Measurements from ENCODE around the gene SSBP3. TPM values are rescaled to one million over a fixed set of nuclear protein-coding genes. Genes with fewer than 3 reads are reported as not detected.

SSBP3 gene
- total RNA-seq, 3 donors from 2014 or later (not counting 1 experiment from before 2014, with no cell fraction given) = 162 to 224 (median 164) TPM

- no peaks in the 10 kb centered on the region for H3K9me3 ChIP-seq (ENCODE audit: control insufficient read depth, insufficient read depth, low read length)
- Mint-ChIP-seq H3K4me1 (peaks cover 93 to 95% of the 10 kb centered on the region in 2 donors), H3K36me3 (no peaks in the 10 kb centered on the region), H3K27ac (peak overlapping the region; percentile 41 to 66), H3K9me3 (no peaks in the 10 kb centered on the region), H3K27me3 (ENCODE audit: low read depth in 2 of 2) (no peaks in the 10 kb centered on the region), H3K4me3 (peak overlapping the region; percentile 73)
- no peak for DNase-seq
- H3K36me3 ChIP-seq (ENCODE audit: control insufficient read depth, insufficient read depth, low read length) = no peaks in the 10 kb centered on the region
- H3K27me3 ChIP-seq (ENCODE audit: control insufficient read depth, insufficient read depth, low read length) = no peaks in the 10 kb centered on the region
- no peak for TF ChIP-seq CTCF (IDR thresholded peaks at IDR 0.05)
- WGBS (ENCODE audit: insufficient coverage) = 60% methylated on average over 20 of the region's 20 CpGs
- ATAC-seq = peak in 1 of 3 donors; percentile 32
- intact Hi-C loops (cut with micrococcal nuclease) = no loop called here
- H3K4me1 ChIP-seq (ENCODE audit: control insufficient read depth, insufficient read depth, low read length) = peaks cover 68% of the 10 kb centered on the region
- no peak overlapping the region for H3K27ac ChIP-seq (ENCODE audit: low read length)
- no peak overlapping the region for H3K4me3 ChIP-seq (ENCODE audit: low read length)
Measured at GRCh38 chr1:54298284-54299033, 107.7 kb downstream of the SSBP3 start.

GRCh38 chr1:54297596-54298283 lies 108.5 kb downstream of the SSBP3 start:
- peak overlapping the region; percentile 73 for H3K4me3 Mint-ChIP-seq
- intact Hi-C loops (cut with micrococcal nuclease) = no loop called here
- H3K27ac Mint-ChIP-seq = peak overlapping the region; percentile 41 to 66
- H3K36me3 ChIP-seq (ENCODE audit: control insufficient read depth, insufficient read depth, low read length) = no peaks in the 10 kb centered on the region
- H3K27ac ChIP-seq (ENCODE audit: low read length) = no peak overlapping the region
- WGBS (ENCODE audit: insufficient coverage) = 85% methylated on average over 6 of the region's 6 CpGs
- H3K9me3 ChIP-seq (ENCODE audit: control insufficient read depth, insufficient read depth, low read length) = no peaks in the 10 kb centered on the region
- no peak overlapping the region for H3K4me3 ChIP-seq (ENCODE audit: low read length)
- ATAC-seq (no peak), DNase-seq (no peak)
- no peak for TF ChIP-seq CTCF (IDR thresholded peaks at IDR 0.05)
- no peaks in the 10 kb centered on the region for H3K27me3 ChIP-seq (ENCODE audit: control insufficient read depth, insufficient read depth, low read length)
- peaks cover 92 to 95% of the 10 kb centered on the region in 2 donors for H3K4me1 Mint-ChIP-seq
- H3K36me3 Mint-ChIP-seq = no peaks in the 10 kb centered on the region
- no peaks in the 10 kb centered on the region for H3K9me3 Mint-ChIP-seq
- H3K27me3 Mint-ChIP-seq (ENCODE audit: low read depth in 2 of 2) = no peaks in the 10 kb centered on the region
- H3K4me1 ChIP-seq (ENCODE audit: control insufficient read depth, insufficient read depth, low read length) = peaks cover 68% of the 10 kb centered on the region

GRCh38 chr1:54296666-54297065 lies 109.5 kb downstream of the SSBP3 start:
- H3K27ac ChIP-seq (ENCODE audit: low read length) = no peak overlapping the region

More at GRCh38 chr1:54296666-54297065, 109.5 kb downstream of the SSBP3 start:
- intact Hi-C loops (cut with micrococcal nuclease) = no loop called here
- H3K4me1 ChIP-seq (ENCODE audit: control insufficient read depth, insufficient read depth, low read length) = peaks cover 69% of the 10 kb centered on the region
- peaks cover 86 to 95% of the 10 kb centered on the region in 2 donors for H3K4me1 Mint-ChIP-seq
- no peak overlapping the region for H3K4me3 ChIP-seq (ENCODE audit: low read length)
- H3K4me3 Mint-ChIP-seq = no peak overlapping the region
- H3K9me3 ChIP-seq (ENCODE audit: control insufficient read depth, insufficient read depth, low read length) = no peaks in the 10 kb centered on the region
- no peaks in the 10 kb centered on the region for H3K27me3 Mint-ChIP-seq (ENCODE audit: low read depth in 2 of 2)
- no peak for DNase-seq
- no peaks in the 10 kb centered on the region for H3K27me3 ChIP-seq (ENCODE audit: control insufficient read depth, insufficient read depth, low read length)
- peak overlapping the region; percentile 41 to 66 for H3K27ac Mint-ChIP-seq
- no peaks in the 10 kb centered on the region for H3K9me3 Mint-ChIP-seq
- H3K36me3 ChIP-seq (ENCODE audit: control insufficient read depth, insufficient read depth, low read length) = no peaks in the 10 kb centered on the region
- H3K36me3 Mint-ChIP-seq = no peaks in the 10 kb centered on the region
- no peak for ATAC-seq
- no peak for TF ChIP-seq CTCF (IDR thresholded peaks at IDR 0.05)
- 95% methylated on average over 5 of the region's 5 CpGs for WGBS (ENCODE audit: insufficient coverage)

All from natural killer cell (primary cell).